A673 (cell line): ENCODE results near the gene CRYAA. TPM values are rescaled to one million over a fixed set of nuclear protein-coding genes. Genes with fewer than 3 reads are reported as not detected.

Experiments used
- BruUV-seq: library from RNA; stranded (reverse); fragments of 400-500 nt; replicated peaks from 2 replicates; lab custom pipeline; 2021; lab: Mats Ljungman, UMichigan
- CTCF ChIA-PET: fragments of 300-600 bp; sonication (Branson Sonifier 250); formaldehyde crosslinking; loops from one replicate; lab custom pipeline; 2022; ENCODE audit warnings: antibody characterized with exemption; lab: Charles Lee
- POLR2A ChIA-PET: fragments of 300-600 bp; sonication (Branson Sonifier 250); formaldehyde crosslinking; loops from one replicate; lab custom pipeline; 2022; ENCODE audit warnings: antibody characterized with exemption; ENCODE audit not compliant: low non-redundant PET; lab: Charles Lee
- DNase-seq: peaks from one replicate; pipeline ENCODE4 v3.0.0-alpha.2; 2015; ENCODE audit warnings: low spot score
- H3K27ac ChIP-seq: fragments of 200-600 bp; sonication (generic); 2 replicates; pipeline ENCODE4 v1.5.1; 2016; ENCODE audit warnings: mixed run types, low read depth, mild to moderate bottlenecking, mixed read lengths, antibody characterized with exemption, low read length; ENCODE audit not compliant: poor library complexity, severe bottlenecking
- H3K27me3 ChIP-seq: fragments of 200-600 bp; sonication (generic); replicated peaks from 2 replicates; pipeline ENCODE4 v1.6.1; 2017; ENCODE audit warnings: mixed run types, low read depth, mild to moderate bottlenecking, mixed read lengths, antibody characterized with exemption, low read length; ENCODE audit not compliant: insufficient read depth, poor library complexity
- H3K36me3 ChIP-seq: fragments of 200-600 bp; sonication (generic); 2 replicates; pipeline ENCODE4 v1.6.1; 2016; ENCODE audit warnings: mixed run types, mild to moderate bottlenecking, mixed read lengths, antibody characterized with exemption, low read length; ENCODE audit not compliant: insufficient read depth, poor library complexity, severe bottlenecking
- H3K4me1 ChIP-seq: fragments of 200-600 bp; sonication (generic); 2 replicates; pipeline ENCODE4 v1.6.1; 2017; ENCODE audit warnings: mixed run types, mild to moderate bottlenecking, mixed read lengths, antibody characterized with exemption, low read length; ENCODE audit not compliant: insufficient read depth, poor library complexity, severe bottlenecking
- H3K4me3 ChIP-seq: fragments of 200-600 bp; sonication (generic); 2 replicates; pipeline ENCODE4 v1.5.1; 2016; ENCODE audit warnings: low read depth, mixed run types, mild to moderate bottlenecking, mixed read lengths, low read length; ENCODE audit not compliant: poor library complexity, severe bottlenecking
- H3K9me3 ChIP-seq: fragments of 200-600 bp; sonication (generic); 2 replicates; pipeline ENCODE4 v1.6.1; 2016; ENCODE audit warnings: mixed run types, low read depth, mild to moderate bottlenecking, mixed read lengths, antibody characterized with exemption, low read length; ENCODE audit not compliant: poor library complexity, severe bottlenecking
- CTCF ChIP-seq: fragments of 300-800, 200-600 bp; sonication (generic); conservative IDR thresholded peaks from 2 replicates; pipeline ENCODE4 v1.5.1; 2017; ENCODE audit warnings: low read depth, mild to moderate bottlenecking, antibody characterized with exemption, low read length, moderate library complexity, mixed read lengths
- EZH2 ChIP-seq: fragments of 200-600 bp; sonication (generic); IDR thresholded peaks from 2 replicates; pipeline ENCODE4 v1.6.1; 2017; ENCODE audit warnings: borderline replicate concordance, low read depth, mild to moderate bottlenecking, mixed read lengths, antibody characterized with exemption, low read length; ENCODE audit not compliant: poor library complexity, severe bottlenecking
- intact Hi-C: fragments of 100-400 bp; cut with micrococcal nuclease; formaldehyde crosslinking; loops from one replicate; pipeline ENCODE4 v1.10.0; 2022; ENCODE audit not compliant: unreplicated experiment
- total RNA-seq: library from RNA; stranded (reverse); gene quantifications from 2 replicates; pipeline ENCODE4 v1.2.3, GENCODE V29; 2021

CRYAA gene
- total RNA-seq, 1 experiment from 2014 or later = not detected

GRCh38 chr21:43191971-43192370 is 23.2 kb downstream of the CRYAA start:
- Histone ChIP-seq H3K4me1 (no peaks in the 10 kb centered on the region), H3K27me3 (no peaks in the 10 kb centered on the region), H3K36me3 (no peaks in the 10 kb centered on the region), H3K4me3 (no peak overlapping the region), H3K27ac (no peak overlapping the region), H3K9me3 (no peaks in the 10 kb centered on the region)
- TF ChIP-seq CTCF = no peak
- no peak for TF ChIP-seq EZH2
- POLR2A ChIA-PET = interaction anchor here (0.7 kb wide), 1 partner anchor 454 kb away, joined by 3 read pairs; no protein-coding TSS in a partner anchor
- intact Hi-C loops = no loop called here
- CTCF ChIA-PET = no interaction called here
- DNase-seq = no peak
- BruUV-seq = no TSS peak

DNA sequence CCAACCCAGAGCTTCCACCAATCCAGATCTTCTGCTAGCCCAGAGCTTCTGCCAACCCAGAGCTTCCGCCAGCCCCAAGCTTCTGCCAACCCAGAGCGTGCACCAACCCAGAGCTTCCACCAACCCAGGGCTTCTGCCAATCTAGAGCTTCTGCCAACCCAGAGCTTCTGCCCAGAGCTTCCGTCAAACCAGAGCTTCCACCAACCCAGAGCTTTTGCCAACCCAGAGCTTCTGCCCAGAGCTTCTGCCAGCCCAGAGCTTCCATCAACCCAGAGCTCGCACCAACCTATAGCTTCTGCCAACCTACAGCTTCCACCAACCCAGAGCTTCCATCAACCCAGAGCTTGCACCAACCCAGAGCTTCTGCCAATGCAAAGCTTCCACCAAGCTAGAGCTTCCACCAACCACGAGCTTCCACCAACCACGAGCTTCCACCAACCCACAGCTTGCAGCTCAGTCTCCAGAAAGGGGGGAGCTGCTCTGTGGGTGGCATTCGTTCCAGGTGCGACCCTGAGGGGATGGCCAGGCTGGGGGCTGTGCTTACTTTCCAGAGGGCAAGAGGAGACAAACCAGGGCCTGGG is 23.8 kb downstream of the CRYAA start:
- Histone ChIP-seq H3K4me1 (no peaks in the 10 kb centered on the region), H3K27me3 (no peaks in the 10 kb centered on the region), H3K36me3 (no peaks in the 10 kb centered on the region), H3K27ac (no peak overlapping the region), H3K4me3 (no peak overlapping the region), H3K9me3 (no peaks in the 10 kb centered on the region)
- DNase-seq = no peak
- TF ChIP-seq CTCF (no peak), EZH2 (no peak)
- BruUV-seq = no TSS peak
- intact Hi-C loops = no loop called here
- ChIA-PET POLR2A (interaction anchor here (0.7 kb wide), 1 partner anchor 453 kb away, joined by 3 read pairs; no protein-coding TSS in a partner anchor), CTCF (no interaction called here)

DNA sequence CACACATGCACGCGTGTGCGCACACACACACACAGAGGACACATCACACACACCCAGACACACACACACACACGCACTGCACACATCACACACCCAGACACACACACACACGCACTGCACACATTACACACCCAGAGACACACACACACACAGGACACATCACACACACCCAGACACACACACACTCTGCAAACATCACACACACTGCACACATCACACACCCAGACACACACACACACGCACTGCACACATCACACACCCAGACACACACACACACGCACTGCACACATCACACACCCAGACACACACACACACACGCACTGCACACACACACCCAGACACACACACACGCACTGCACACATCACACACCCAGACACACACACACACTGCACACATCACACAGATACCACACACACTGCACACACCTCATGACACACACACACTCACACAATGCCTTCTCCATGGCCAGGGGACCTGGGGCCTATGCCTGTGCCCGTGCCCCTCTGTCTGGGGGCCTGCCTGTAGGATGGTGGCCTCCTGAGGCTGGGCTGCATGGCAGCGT is 24.4 kb downstream of the CRYAA start:
- H3K27me3 ChIP-seq = no peaks in the 10 kb centered on the region
- TF ChIP-seq EZH2 = no peak
- no peak for TF ChIP-seq CTCF
- peaks cover 2% of the 10 kb centered on the region for H3K9me3 ChIP-seq
- intact Hi-C loops = no loop called here
- POLR2A ChIA-PET = no interaction called here
- no peaks in the 10 kb centered on the region for H3K4me1 ChIP-seq
- H3K27ac ChIP-seq = no peak overlapping the region
- no TSS peak for BruUV-seq
- DNase-seq = no peak
- CTCF ChIA-PET = no interaction called here
- no peak overlapping the region for H3K4me3 ChIP-seq
- H3K36me3 ChIP-seq = no peaks in the 10 kb centered on the region
